T-helper 1 cell treated with Interleukin-12 subunit alpha and Interleukin-12 subunit beta and Interleukin-4 antibody, amounts not matched to agents 30 μg/mL and 1 μg/mL, for 36 hours (primary cell): ENCODE data around the gene TEKT3.

Experiments used
- H3K27ac Mint-ChIP-seq: one replicate; pipeline ENCODE4 v1.8.0; 2021; ENCODE audit warnings: mild to moderate bottlenecking, mixed read lengths
- H3K27me3 Mint-ChIP-seq: one replicate; pipeline ENCODE4 v1.8.0; 2021; ENCODE audit warnings: low read depth, mixed read lengths
- H3K36me3 Mint-ChIP-seq: one replicate; pipeline ENCODE4 v1.8.0; 2021; ENCODE audit warnings: low read depth, mixed read lengths
- H3K4me1 Mint-ChIP-seq: one replicate; pipeline ENCODE4 v1.8.0; 2021; ENCODE audit warnings: low read depth, mixed read lengths
- H3K4me3 Mint-ChIP-seq: one replicate; pipeline ENCODE4 v1.8.0; 2021; ENCODE audit warnings: mild to moderate bottlenecking, moderate library complexity, mixed read lengths
- H3K9me3 Mint-ChIP-seq: one replicate; pipeline ENCODE4 v1.8.0; 2021; ENCODE audit warnings: mixed read lengths

Gene TEKT3

DNA sequence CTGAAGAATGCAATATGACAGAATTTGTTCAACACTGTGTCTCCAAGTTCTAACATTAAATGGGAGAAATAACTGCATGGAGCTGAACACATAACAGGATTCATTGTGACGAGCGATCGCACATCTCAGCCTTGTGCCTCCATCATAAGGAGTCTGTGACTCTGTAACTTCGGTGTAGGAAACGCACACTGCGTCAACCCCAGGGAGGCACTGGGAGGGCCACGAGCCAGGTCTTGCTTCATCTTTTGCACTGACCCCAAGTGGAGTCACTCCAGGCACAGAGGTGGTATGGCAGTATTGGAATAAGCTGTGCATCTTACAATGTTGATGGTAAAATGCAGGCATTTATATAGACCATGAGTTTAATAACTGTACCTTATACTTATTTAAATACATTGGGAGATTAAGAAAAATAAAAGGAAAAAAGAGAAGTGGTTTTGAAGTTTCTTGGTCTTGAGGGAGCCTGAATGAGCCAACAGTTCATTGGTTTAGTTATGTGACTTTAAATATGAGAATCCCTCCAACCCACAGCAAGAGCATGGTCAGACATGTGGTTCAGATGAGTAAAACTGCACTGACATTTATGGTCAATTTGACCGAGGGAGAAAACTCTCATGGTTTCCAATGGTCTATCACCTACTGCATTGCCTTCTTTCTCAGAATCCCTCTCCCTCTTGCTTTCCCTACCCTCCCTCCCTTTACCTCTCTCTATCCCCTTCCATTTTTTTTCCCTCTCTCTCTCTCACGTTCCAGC is 70.6 kb downstream of the TEKT3 start:
- Mint-ChIP-seq H3K9me3 (peaks cover 10% of the 10 kb centered on the region), H3K27me3 (peaks cover 22% of the 10 kb centered on the region), H3K4me3 (no peak overlapping the region), H3K36me3 (no peaks in the 10 kb centered on the region), H3K4me1 (peaks cover 7% of the 10 kb centered on the region), H3K27ac (no peak overlapping the region)

DNA sequence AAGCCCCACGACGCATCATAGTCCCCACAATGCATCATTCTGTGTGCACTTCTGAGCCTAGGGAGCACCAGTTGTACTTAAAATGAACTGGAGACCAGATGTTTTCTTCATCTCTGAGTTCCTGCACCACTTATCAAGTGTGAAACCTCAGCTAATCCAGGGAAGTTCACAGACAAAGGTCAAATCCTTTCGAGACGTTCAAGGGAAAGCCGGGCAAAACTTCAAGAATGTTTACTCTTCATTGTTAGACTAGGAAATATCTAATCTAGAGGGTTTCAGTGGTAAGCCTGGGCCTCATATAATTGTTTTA is 71.7 kb downstream of the TEKT3 start:
- Mint-ChIP-seq H3K9me3 (peaks cover 8% of the 10 kb centered on the region), H3K4me3 (no peak overlapping the region), H3K36me3 (no peaks in the 10 kb centered on the region), H3K27ac (no peak overlapping the region), H3K27me3 (peaks cover 33% of the 10 kb centered on the region), H3K4me1 (peaks cover 7% of the 10 kb centered on the region)

DNA sequence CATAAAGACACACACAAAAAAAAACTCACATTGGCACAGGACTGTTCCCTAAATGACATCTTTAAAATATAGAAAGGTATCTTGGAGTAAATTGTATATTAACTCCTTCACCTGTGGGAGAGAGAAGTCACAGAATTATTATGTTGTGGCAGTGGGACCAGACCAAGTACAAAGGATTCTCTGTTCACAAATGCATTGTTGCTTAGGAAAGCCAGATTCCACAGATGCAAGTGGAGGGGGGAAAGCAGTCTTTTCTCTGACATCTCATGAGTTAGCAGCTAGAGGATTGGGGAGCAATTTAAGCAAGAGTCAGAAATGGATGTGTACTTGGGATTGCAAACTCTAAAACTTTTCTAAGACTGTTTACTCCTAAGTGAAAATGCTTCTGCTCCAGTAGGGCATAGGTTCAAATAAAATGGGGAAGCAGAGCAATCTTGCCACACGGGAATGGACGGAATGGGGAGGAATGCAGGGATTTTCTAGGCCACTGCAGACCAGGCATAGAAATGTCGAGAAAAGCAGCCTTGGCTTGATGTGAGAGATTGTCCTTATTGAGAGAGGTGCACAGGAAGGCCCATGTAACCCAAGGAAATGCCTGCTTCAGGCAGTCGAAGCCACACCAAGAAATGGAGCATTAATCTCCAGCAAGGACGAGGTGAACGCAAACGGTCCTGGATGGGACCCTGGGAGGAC is 72.2 kb downstream of the TEKT3 start:
- H3K4me1 Mint-ChIP-seq, result peaks cover 7% of the 10 kb centered on the region
- H3K9me3 Mint-ChIP-seq, result peaks cover 8% of the 10 kb centered on the region
- H3K27me3 Mint-ChIP-seq, result peaks cover 38% of the 10 kb centered on the region
- H3K36me3 Mint-ChIP-seq, result no peaks in the 10 kb centered on the region
- no peak overlapping the region for H3K27ac Mint-ChIP-seq
- H3K4me3 Mint-ChIP-seq, result no peak overlapping the region

DNA sequence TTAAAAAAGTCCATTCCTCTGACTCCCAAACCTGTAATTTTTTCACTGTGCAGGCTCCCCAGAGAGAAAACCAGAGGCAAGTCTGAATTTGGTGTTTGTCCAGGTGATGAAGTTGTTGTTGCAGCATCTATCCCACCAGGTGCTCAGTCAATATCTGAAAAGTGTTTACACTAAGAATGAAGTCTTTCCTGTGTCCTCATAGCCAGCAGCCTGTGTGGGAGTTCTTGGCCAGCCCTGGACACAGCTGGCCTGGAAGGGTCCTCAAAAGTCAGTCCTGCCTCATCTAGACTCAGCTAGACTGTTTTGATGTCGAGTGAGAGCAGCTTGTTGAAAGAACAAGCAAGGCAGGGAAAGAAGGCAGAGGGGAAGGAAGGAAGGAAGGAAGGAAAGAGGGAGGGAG is 72.9 kb downstream of the TEKT3 start:
- no peaks in the 10 kb centered on the region for H3K9me3 Mint-ChIP-seq
- no peak overlapping the region for H3K27ac Mint-ChIP-seq
- peaks cover 7% of the 10 kb centered on the region for H3K4me1 Mint-ChIP-seq
- H3K27me3 Mint-ChIP-seq, result peaks cover 44% of the 10 kb centered on the region
- no peak overlapping the region for H3K4me3 Mint-ChIP-seq
- no peaks in the 10 kb centered on the region for H3K36me3 Mint-ChIP-seq

DNA sequence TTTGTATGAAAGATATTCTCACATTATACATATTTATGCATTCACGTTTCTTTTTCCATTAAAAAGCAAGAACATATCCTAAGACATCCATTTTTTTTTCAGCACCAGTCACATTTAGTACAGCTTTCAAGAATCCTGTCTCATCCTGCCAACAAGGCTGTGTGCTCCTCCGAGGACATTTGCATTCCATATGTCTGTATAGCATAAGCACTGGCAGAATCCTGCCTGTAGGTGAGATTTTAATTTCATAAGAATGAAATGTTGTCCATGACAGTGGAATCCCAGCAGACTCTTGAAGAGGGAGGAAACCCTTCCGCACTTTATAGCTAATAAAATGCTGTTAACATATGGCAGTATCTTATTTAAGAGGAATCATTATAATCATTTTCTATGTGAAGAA is 73.4 kb downstream of the TEKT3 start:
- no peak overlapping the region for H3K27ac Mint-ChIP-seq
- H3K36me3 Mint-ChIP-seq, result no peaks in the 10 kb centered on the region
- no peak overlapping the region for H3K4me3 Mint-ChIP-seq
- no peaks in the 10 kb centered on the region for H3K9me3 Mint-ChIP-seq
- peaks cover 48% of the 10 kb centered on the region for H3K27me3 Mint-ChIP-seq
- H3K4me1 Mint-ChIP-seq, result peaks cover 7% of the 10 kb centered on the region

DNA sequence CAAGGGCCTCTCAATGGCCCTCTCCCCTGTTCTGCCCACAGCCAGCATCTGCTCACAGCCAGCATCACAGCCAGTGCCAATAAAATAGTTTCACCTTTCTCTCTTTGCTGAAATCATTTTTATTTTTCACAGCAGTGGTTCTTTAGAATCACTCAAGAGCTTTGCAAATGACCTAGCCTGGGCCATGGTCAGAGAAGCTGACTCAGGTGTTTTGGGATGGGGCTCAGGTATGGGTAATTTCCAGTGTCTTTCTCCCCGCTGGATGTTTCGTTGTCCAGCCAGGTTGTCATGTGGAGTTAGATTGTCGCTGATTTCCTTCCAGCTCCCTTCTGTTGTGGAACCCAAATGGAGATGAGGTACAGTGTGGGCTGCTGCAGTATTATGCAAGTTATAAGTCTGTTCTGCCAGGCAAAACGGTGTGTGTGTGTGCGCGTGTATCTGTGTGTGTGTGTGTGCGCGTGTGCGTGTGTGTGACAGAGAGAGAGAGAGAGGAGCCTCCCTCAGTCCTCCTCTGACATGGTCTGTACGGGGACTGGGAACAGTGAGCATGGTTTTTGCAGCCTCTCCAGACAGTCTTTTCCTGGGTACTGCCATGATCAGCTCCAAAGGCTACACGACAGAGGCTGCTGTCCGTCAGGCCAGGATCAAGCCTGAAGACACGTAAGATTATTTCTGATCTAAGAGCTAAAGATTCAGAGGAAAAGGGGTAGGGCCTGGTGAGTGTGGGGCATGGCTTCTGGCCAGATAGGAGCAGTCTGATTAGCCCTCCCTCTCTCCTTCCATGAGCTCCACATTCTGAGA is 74.9 kb downstream of the TEKT3 start:
- H3K36me3 Mint-ChIP-seq, result no peaks in the 10 kb centered on the region
- H3K4me1 Mint-ChIP-seq, result peaks cover 7% of the 10 kb centered on the region
- H3K27me3 Mint-ChIP-seq, result peaks cover 62% of the 10 kb centered on the region
- H3K27ac Mint-ChIP-seq, result no peak overlapping the region
- no peak overlapping the region for H3K4me3 Mint-ChIP-seq
- no peaks in the 10 kb centered on the region for H3K9me3 Mint-ChIP-seq

DNA sequence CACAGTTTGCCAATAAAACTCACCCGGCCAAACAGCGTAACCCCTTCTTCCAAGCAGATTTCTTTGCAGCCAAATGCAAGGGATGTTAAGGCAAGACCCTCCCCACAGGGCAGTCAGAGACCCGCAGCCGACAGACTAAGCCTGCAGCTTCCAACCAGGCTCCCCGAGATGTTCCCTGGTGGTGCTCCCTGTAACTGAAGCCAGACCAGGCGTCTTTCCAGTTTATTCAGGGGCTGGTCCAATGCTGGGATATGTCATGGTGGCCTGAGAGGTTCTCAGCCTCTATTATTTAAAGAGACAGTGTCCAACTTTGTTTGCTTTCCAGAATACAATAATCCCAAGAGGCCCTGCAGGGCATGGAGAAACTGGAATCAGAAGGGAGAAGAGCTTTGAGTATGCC is 76.3 kb downstream of the TEKT3 start, which contains the start of gene PMP22:
TSS of gene PMP22 (minus strand) at position 196 of the 400 bp plus-strand sequence. CDS start 4,599 bp downstream, outside the sequence.
- Mint-ChIP-seq H3K36me3 (no peaks in the 10 kb centered on the region), H3K4me1 (peaks cover 5% of the 10 kb centered on the region), H3K4me3 (no peak within 1 kb of the TSS), H3K27me3 (peaks cover 75% of the 10 kb centered on the region), H3K9me3 (no peaks in the 10 kb centered on the region), H3K27ac (no peak within 1 kb of the TSS)

DNA sequence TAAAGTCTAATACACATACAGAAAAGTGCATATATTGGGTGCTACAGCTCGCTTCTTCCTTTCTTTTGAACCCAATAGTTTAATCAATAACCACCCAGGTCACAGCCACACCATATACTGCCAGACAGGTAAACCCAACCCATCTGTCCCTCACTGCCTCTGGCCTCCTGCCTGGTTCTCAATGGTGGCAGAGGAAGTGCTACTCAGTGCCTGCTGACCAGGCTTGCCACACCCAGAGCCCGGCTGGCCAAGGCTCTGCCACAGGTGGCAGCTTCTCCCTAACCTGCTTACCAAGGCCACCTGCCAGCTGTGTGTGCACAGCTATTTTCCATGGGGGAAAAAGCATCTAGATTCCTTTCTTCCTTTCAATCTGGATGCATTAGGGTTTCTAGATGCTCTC is 76.9 kb downstream of the TEKT3 start:
- no peak overlapping the region for H3K4me3 Mint-ChIP-seq
- H3K4me1 Mint-ChIP-seq, result peaks cover 5% of the 10 kb centered on the region
- H3K9me3 Mint-ChIP-seq, result no peaks in the 10 kb centered on the region
- H3K36me3 Mint-ChIP-seq, result no peaks in the 10 kb centered on the region
- peaks cover 80% of the 10 kb centered on the region for H3K27me3 Mint-ChIP-seq
- H3K27ac Mint-ChIP-seq, result no peak overlapping the region

DNA sequence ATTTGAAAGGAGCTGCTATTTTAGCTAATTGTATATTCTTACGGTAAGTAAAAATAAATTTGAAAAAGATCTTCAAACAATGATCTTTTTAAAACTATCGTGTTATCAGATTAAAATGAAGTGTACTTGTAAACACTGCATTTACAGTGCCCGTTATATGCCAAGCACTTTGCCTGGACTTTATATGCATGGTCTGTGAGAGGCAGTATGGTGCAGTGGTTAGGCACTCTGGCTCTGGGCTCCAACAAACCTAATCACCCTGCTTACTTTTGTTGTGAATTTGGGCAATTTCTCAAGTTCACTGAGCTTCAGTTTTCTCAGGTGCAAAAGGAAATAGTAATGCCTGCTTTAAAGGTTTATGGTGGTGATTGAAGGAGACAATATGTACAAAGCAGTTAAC is 77.7 kb downstream of the TEKT3 start:
- H3K9me3 Mint-ChIP-seq, result no peaks in the 10 kb centered on the region
- peaks cover 89% of the 10 kb centered on the region for H3K27me3 Mint-ChIP-seq
- H3K27ac Mint-ChIP-seq, result no peak overlapping the region
- peaks cover 5% of the 10 kb centered on the region for H3K4me1 Mint-ChIP-seq
- H3K36me3 Mint-ChIP-seq, result no peaks in the 10 kb centered on the region
- H3K4me3 Mint-ChIP-seq, result no peak overlapping the region

DNA sequence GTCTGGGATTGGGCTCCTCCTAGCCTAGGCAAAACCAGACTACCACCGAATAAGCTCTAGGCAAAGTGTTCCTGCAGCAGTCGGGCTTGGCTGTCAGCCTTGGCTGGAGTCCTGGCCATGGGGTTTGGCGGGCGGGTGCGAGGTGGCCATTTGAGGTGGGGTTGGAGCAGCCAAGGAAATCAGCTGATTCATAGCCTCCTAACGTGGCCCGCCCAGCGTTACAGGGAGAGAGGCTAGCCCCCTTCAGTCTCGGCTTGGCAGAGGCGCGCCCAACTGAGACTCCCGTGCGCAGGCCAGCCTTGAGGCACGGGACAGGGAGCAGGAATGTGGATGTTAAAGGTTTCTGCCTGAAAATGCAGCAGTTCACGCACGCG is 78.2 kb downstream of the TEKT3 start:
- Mint-ChIP-seq H3K36me3 (no peaks in the 10 kb centered on the region), H3K27me3 (peaks cover 93% of the 10 kb centered on the region), H3K4me1 (peaks cover 5% of the 10 kb centered on the region), H3K4me3 (no peak overlapping the region), H3K9me3 (no peaks in the 10 kb centered on the region), H3K27ac (no peak overlapping the region)

DNA sequence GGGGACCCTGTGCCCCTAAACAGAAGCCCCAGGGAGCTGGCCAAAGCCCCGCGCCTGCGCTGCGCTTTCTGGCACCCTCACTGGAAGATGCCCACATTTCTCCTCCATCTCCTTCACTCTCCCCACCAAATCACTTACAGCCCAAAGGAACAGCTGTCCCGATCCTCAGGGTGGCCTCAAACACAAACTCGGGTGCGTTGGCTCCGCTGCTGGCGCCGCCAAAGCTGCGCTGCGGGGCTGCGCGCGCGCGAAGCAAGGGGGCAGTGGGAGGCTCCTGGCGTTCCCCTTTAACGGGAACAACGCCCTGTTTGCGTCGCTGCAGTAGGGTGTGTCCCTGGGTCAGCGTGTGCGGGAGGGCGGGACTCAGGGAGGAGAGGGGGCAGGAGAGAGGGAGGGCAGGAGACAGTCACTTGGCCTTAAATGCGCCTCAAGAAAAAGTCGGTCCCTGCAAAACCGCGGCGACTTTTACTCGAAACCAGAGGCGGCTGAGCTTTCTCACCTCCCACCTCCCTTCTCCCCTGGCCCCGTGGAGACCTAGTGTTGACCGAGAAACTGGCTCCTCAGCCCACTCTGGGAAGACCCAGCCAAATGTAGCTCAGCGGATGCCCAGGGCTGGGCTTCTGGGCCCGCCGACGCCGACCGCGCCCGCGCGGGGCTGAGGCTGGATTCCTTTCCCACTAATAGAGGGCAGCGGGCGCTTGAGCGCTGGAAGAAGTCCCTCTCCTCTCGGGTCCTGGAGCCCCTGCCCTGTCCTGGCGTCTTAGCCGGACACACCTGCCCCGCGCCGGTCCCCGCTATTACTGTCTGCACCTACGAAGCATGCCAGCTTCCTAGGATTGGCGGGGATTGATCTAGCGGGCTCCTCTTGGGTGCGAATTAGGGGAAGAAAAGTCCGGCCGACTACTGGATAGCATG is 78.8 kb downstream of the TEKT3 start:
- Mint-ChIP-seq H3K27me3 (peaks cover 87% of the 10 kb centered on the region), H3K27ac (no peak overlapping the region), H3K4me3 (peak overlapping the region; percentile 22), H3K4me1 (peaks cover 6% of the 10 kb centered on the region), H3K36me3 (no peaks in the 10 kb centered on the region), H3K9me3 (no peaks in the 10 kb centered on the region)

DNA sequence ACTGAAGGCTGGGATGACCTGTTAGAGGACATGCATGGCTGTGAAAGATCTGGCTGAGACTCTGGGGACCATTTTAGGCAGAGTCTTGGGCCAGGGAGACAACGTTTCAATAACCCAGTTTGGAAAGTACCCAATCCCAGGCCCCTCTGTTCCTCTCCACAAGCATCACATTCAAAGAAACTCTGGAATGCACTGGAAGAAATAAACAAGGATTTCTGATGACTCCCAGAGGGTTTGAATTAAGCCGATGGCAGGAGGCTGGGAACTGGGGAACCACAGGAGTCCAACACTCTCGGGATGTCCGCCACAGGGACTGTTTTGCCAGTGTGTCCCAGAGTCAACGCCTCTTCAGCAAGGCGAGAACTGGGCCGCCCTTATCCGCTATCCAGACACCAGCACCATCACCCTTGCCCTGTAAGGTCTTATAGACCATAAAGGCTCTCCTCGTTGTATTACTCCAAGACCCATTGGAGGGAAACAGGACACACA is 79.6 kb downstream of the TEKT3 start:
- Mint-ChIP-seq H3K4me3 (no peak overlapping the region), H3K36me3 (no peaks in the 10 kb centered on the region), H3K4me1 (peaks cover 9% of the 10 kb centered on the region), H3K9me3 (no peaks in the 10 kb centered on the region), H3K27me3 (peaks cover 87% of the 10 kb centered on the region), H3K27ac (no peak overlapping the region)

DNA sequence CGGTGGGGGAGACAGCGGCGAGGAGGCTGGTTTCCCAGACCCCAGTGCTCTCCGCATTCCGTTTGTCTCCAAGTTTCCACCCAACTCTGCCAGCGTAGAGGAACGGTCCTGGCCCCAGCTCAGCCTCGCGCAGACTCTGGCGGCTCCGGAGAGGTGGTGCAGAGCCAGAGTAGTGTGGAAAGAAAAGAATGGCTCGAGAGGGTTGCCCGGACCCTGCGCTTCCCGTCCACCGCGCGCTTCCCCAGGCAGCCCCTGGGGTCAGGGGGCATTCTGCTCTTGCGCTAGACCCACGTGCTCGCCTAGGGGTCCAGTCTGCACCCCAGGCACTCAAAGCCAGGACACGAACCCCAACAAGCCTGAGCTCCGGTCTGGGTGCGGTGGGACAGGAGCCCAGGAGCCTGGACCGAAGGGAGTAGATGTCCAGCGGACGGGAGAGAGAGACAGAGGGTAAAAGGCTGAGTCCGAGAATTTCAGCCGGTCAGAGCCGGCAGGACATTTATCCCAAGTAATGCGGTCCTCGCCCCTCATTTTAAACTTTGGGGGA is 80.1 kb downstream of the TEKT3 start:
- Mint-ChIP-seq H3K4me3 (peak overlapping the region; percentile 66), H3K9me3 (no peaks in the 10 kb centered on the region), H3K4me1 (peaks cover 9% of the 10 kb centered on the region), H3K36me3 (no peaks in the 10 kb centered on the region), H3K27me3 (peaks cover 87% of the 10 kb centered on the region), H3K27ac (no peak overlapping the region)
